ENCODE measurements around the gene DMRTC2. TPM values are rescaled to one million over a fixed set of nuclear protein-coding genes. Genes with fewer than 3 reads are reported as not detected.

DMRTC2 gene
- total RNA-seq, 1 experiment from 2014 or later: not detected

DNA sequence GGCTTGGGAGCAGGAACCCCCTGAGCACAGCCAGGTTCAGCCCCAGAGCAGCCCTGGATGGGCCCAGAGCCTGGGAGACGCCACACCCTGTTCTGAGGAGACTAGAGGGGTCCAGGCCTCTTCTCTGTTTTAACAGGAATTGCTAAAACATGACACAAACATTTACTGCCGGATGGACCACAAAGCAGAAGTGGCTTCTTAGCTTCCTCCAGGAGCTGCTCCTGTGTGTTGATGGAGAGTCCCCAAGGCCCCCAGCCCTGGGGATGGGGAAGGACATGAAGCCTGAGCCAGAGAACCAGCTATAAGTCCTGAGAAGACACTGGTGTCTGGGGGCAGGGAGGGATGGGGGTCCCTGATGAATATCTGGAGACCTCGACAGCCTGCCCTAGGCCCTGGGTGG is 33.8 kb upstream of the DMRTC2 start (continued):
- no peak for TF ChIP-seq EMX1 (CRISPR knock-in tag; IDR thresholded peaks at IDR 0.05)
- TF ChIP-seq FOXJ3 (CRISPR knock-in tag; IDR thresholded peaks at IDR 0.05; ENCODE audit: borderline replicate concordance): no peak
- no peak for TF ChIP-seq SP1 (CRISPR knock-in tag; conservative IDR thresholded peaks at IDR 0.05)
- no peak for TF ChIP-seq ZNF423 (CRISPR knock-in tag; IDR thresholded peaks at IDR 0.05)
- no peak for TF ChIP-seq TEAD1 (CRISPR knock-in tag; IDR thresholded peaks at IDR 0.05)
- TF ChIP-seq ELF4 (CRISPR knock-in tag; IDR thresholded peaks at IDR 0.05; ENCODE audit: low read depth): no peak

DNA sequence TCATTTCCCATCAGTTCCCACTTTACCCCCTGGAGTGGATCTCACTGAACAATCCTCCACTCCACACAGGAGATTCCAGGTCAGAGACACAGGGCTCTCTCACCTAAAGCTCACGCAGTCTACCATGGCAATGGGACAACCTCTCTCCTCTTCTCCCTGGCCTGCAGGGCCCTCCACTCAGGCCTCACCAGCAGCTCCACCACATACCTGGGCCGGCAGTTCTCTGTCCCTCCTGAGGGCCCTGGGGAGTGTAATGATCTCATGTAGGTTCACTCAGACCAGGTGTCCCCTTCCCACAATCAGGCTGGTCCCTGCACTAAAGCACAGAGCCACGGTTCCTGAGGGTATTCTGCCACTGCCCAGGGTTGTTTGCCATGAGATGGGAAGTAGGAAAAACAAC is 32.9 kb upstream of the DMRTC2 start:
- Mint-ChIP-seq H3K4me1 (no peaks in the 10 kb centered on the region), H3K4me3 (no peak overlapping the region), H3K9me3 (no peaks in the 10 kb centered on the region), H3K27ac (no peak overlapping the region), H3K36me3 (no peaks in the 10 kb centered on the region), H3K27me3 (ENCODE audit: low read depth) (no peaks in the 10 kb centered on the region; the same call in 1 of the 2 replicates)
- no peak for ATAC-seq
- no peak for DNase-seq (ENCODE audit: low spot score)
- CTCF ChIA-PET: interaction anchor here (0.8 to 3.5 kb wide), 5 partner anchors 9 to 105 kb away, joined by 3 to 24 read pairs (median 7); no protein-coding TSS in a partner anchor
- TF ChIP-seq, protein P1, sequence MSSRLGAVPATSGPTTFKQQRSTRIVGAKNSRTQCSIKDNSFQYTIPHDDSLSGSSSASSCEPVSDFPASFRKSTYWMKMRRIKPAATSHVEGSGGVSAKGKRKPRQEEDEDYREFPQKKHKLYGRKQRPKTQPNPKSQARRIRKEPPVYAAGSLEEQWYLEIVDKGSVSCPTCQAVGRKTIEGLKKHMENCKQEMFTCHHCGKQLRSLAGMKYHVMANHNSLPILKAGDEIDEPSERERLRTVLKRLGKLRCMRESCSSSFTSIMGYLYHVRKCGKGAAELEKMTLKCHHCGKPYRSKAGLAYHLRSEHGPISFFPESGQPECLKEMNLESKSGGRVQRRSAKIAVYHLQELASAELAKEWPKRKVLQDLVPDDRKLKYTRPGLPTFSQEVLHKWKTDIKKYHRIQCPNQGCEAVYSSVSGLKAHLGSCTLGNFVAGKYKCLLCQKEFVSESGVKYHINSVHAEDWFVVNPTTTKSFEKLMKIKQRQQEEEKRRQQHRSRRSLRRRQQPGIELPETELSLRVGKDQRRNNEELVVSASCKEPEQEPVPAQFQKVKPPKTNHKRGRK (CRISPR knock-in tag; IDR thresholded peaks at IDR 0.05; ENCODE audit: borderline replicate concordance): no peak
- TF ChIP-seq NFYB (CRISPR knock-in tag; conservative IDR thresholded peaks at IDR 0.05; ENCODE audit: low read depth): no peak
- TF ChIP-seq, protein P2, sequence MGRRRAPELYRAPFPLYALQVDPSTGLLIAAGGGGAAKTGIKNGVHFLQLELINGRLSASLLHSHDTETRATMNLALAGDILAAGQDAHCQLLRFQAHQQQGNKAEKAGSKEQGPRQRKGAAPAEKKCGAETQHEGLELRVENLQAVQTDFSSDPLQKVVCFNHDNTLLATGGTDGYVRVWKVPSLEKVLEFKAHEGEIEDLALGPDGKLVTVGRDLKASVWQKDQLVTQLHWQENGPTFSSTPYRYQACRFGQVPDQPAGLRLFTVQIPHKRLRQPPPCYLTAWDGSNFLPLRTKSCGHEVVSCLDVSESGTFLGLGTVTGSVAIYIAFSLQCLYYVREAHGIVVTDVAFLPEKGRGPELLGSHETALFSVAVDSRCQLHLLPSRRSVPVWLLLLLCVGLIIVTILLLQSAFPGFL (CRISPR knock-in tag; IDR thresholded peaks at IDR 0.05; ENCODE audit: borderline replicate concordance): no peak
- TF ChIP-seq, protein P3, sequence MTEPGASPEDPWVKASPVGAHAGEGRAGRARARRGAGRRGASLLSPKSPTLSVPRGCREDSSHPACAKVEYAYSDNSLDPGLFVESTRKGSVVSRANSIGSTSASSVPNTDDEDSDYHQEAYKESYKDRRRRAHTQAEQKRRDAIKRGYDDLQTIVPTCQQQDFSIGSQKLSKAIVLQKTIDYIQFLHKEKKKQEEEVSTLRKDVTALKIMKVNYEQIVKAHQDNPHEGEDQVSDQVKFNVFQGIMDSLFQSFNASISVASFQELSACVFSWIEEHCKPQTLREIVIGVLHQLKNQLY (CRISPR knock-in tag; IDR thresholded peaks at IDR 0.05): no peak
- no peak for TF ChIP-seq NR2C2 (CRISPR knock-in tag; IDR thresholded peaks at IDR 0.05)
- TF ChIP-seq, protein P4, sequence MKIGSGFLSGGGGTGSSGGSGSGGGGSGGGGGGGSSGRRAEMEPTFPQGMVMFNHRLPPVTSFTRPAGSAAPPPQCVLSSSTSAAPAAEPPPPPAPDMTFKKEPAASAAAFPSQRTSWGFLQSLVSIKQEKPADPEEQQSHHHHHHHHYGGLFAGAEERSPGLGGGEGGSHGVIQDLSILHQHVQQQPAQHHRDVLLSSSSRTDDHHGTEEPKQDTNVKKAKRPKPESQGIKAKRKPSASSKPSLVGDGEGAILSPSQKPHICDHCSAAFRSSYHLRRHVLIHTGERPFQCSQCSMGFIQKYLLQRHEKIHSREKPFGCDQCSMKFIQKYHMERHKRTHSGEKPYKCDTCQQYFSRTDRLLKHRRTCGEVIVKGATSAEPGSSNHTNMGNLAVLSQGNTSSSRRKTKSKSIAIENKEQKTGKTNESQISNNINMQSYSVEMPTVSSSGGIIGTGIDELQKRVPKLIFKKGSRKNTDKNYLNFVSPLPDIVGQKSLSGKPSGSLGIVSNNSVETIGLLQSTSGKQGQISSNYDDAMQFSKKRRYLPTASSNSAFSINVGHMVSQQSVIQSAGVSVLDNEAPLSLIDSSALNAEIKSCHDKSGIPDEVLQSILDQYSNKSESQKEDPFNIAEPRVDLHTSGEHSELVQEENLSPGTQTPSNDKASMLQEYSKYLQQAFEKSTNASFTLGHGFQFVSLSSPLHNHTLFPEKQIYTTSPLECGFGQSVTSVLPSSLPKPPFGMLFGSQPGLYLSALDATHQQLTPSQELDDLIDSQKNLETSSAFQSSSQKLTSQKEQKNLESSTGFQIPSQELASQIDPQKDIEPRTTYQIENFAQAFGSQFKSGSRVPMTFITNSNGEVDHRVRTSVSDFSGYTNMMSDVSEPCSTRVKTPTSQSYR (CRISPR knock-in tag; IDR thresholded peaks at IDR 0.05): no peak
- no peak for TF ChIP-seq ZNF317 (CRISPR knock-in tag; IDR thresholded peaks at IDR 0.05; ENCODE audit: borderline replicate concordance, low read depth)
- TF ChIP-seq, protein P5, sequence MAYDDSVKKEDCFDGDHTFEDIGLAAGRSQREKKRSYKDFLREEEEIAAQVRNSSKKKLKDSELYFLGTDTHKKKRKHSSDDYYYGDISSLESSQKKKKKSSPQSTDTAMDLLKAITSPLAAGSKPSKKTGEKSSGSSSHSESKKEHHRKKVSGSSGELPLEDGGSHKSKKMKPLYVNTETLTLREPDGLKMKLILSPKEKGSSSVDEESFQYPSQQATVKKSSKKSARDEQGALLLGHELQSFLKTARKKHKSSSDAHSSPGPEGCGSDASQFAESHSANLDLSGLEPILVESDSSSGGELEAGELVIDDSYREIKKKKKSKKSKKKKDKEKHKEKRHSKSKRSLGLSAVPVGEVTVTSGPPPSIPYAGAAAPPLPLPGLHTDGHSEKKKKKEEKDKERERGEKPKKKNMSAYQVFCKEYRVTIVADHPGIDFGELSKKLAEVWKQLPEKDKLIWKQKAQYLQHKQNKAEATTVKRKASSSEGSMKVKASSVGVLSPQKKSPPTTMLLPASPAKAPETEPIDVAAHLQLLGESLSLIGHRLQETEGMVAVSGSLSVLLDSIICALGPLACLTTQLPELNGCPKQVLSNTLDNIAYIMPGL (CRISPR knock-in tag; IDR thresholded peaks at IDR 0.05): no peak
- no peak for TF ChIP-seq TCF7 (CRISPR knock-in tag; IDR thresholded peaks at IDR 0.05; ENCODE audit: low read depth)
- no peak for TF ChIP-seq CREM (CRISPR knock-in tag; IDR thresholded peaks at IDR 0.05)
- TF ChIP-seq, protein P6, sequence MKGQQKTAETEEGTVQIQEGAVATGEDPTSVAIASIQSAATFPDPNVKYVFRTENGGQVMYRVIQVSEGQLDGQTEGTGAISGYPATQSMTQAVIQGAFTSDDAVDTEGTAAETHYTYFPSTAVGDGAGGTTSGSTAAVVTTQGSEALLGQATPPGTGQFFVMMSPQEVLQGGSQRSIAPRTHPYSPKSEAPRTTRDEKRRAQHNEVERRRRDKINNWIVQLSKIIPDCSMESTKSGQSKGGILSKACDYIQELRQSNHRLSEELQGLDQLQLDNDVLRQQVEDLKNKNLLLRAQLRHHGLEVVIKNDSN (CRISPR knock-in tag; IDR thresholded peaks at IDR 0.05): no peak
- TF ChIP-seq, protein P7, sequence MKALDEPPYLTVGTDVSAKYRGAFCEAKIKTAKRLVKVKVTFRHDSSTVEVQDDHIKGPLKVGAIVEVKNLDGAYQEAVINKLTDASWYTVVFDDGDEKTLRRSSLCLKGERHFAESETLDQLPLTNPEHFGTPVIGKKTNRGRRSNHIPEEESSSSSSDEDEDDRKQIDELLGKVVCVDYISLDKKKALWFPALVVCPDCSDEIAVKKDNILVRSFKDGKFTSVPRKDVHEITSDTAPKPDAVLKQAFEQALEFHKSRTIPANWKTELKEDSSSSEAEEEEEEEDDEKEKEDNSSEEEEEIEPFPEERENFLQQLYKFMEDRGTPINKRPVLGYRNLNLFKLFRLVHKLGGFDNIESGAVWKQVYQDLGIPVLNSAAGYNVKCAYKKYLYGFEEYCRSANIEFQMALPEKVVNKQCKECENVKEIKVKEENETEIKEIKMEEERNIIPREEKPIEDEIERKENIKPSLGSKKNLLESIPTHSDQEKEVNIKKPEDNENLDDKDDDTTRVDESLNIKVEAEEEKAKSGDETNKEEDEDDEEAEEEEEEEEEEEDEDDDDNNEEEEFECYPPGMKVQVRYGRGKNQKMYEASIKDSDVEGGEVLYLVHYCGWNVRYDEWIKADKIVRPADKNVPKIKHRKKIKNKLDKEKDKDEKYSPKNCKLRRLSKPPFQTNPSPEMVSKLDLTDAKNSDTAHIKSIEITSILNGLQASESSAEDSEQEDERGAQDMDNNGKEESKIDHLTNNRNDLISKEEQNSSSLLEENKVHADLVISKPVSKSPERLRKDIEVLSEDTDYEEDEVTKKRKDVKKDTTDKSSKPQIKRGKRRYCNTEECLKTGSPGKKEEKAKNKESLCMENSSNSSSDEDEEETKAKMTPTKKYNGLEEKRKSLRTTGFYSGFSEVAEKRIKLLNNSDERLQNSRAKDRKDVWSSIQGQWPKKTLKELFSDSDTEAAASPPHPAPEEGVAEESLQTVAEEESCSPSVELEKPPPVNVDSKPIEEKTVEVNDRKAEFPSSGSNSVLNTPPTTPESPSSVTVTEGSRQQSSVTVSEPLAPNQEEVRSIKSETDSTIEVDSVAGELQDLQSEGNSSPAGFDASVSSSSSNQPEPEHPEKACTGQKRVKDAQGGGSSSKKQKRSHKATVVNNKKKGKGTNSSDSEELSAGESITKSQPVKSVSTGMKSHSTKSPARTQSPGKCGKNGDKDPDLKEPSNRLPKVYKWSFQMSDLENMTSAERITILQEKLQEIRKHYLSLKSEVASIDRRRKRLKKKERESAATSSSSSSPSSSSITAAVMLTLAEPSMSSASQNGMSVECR (CRISPR knock-in tag; IDR thresholded peaks at IDR 0.05; ENCODE audit: borderline replicate concordance): no peak
- TF ChIP-seq, protein P8, sequence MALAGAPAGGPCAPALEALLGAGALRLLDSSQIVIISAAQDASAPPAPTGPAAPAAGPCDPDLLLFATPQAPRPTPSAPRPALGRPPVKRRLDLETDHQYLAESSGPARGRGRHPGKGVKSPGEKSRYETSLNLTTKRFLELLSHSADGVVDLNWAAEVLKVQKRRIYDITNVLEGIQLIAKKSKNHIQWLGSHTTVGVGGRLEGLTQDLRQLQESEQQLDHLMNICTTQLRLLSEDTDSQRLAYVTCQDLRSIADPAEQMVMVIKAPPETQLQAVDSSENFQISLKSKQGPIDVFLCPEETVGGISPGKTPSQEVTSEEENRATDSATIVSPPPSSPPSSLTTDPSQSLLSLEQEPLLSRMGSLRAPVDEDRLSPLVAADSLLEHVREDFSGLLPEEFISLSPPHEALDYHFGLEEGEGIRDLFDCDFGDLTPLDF (CRISPR knock-in tag; IDR thresholded peaks at IDR 0.05): no peak
- no peak for TF ChIP-seq ESRRA (CRISPR knock-in tag; IDR thresholded peaks at IDR 0.05; ENCODE audit: borderline replicate concordance)
- no peak for TF ChIP-seq KAT7 (CRISPR knock-in tag; IDR thresholded peaks at IDR 0.05; ENCODE audit: borderline replicate concordance)
- no peak for TF ChIP-seq JAZF1 (CRISPR knock-in tag; IDR thresholded peaks at IDR 0.05)
- POLR2A ChIA-PET: no interaction called here
